Measurements from ENCODE around the gene GCNA.

- TF ChIP-seq CTCF (IDR thresholded peaks at IDR 0.05) (no peak), POLR2A (IDR thresholded peaks at IDR 0.05) (no peak)
Observed at GRCh38 chrX:71558920-71559319, 19.3 kb upstream of the GCNA start.

Data from uterus (tissue), 2 donors.